T-helper 2 cell treated with Interferon-gamma antibody and Interleukin-4, amounts not matched to agents 5 μg/mL and 100 μg/mL, for 36 hours (primary cell): ENCODE measurements around the gene RASSF1.

Experiments used
- DNase-seq: peaks from one replicate; pipeline ENCODE4 v3.0.0; 2021; ENCODE audit warnings: low spot score
- H3K27ac Mint-ChIP-seq: one replicate; pipeline ENCODE4 v1.8.0; 2021; ENCODE audit warnings: mild to moderate bottlenecking, mixed read lengths
- H3K27me3 Mint-ChIP-seq: one replicate; pipeline ENCODE4 v1.8.0; 2021; ENCODE audit warnings: low read depth, mixed read lengths
- H3K36me3 Mint-ChIP-seq: one replicate; pipeline ENCODE4 v1.8.0; 2021; ENCODE audit warnings: low read depth, mixed read lengths
- H3K4me1 Mint-ChIP-seq: one replicate; pipeline ENCODE4 v1.8.0; 2021; ENCODE audit warnings: low read depth, mixed read lengths
- H3K4me3 Mint-ChIP-seq: one replicate; pipeline ENCODE4 v1.8.0; 2022; ENCODE audit warnings: mild to moderate bottlenecking, moderate library complexity, mixed read lengths
- H3K9me3 Mint-ChIP-seq: one replicate; pipeline ENCODE4 v1.8.0; 2021; ENCODE audit warnings: mixed read lengths

The RASSF1 gene

GRCh38 chr3:50299929-50300680 is 40.5 kb downstream of the RASSF1 start:
- H3K4me1 Mint-ChIP-seq: peaks cover 24% of the 10 kb centered on the region
- DNase-seq: peak; percentile 23
- H3K4me3 Mint-ChIP-seq: peak overlapping the region; percentile 98

GRCh38 chr3:50299638-50299928 is 41.1 kb downstream of the RASSF1 start:
- peak overlapping the region; percentile 99 for H3K27ac Mint-ChIP-seq
- peaks cover 24% of the 10 kb centered on the region for H3K4me1 Mint-ChIP-seq
- H3K9me3 Mint-ChIP-seq: no peaks in the 10 kb centered on the region
- H3K4me3 Mint-ChIP-seq: peak overlapping the region; percentile 98
- no peaks in the 10 kb centered on the region for H3K27me3 Mint-ChIP-seq
- peaks cover 2% of the 10 kb centered on the region for H3K36me3 Mint-ChIP-seq
- DNase-seq: no peak

More at GRCh38 chr3:50299929-50300680, 40.5 kb downstream of the RASSF1 start:
- Mint-ChIP-seq H3K36me3 (peaks cover 2% of the 10 kb centered on the region), H3K9me3 (no peaks in the 10 kb centered on the region), H3K27ac (peak overlapping the region; percentile 99), H3K27me3 (no peaks in the 10 kb centered on the region)

GRCh38 chr3:50298836-50299637 is 41.6 kb downstream of the RASSF1 start, which contains the start of the genes HYAL3 and NAA80:
Gene HYAL3 (minus strand): TSS chr3:50299405. CDS start chr3:50295602, 3,803 bp downstream.
Gene NAA80 (minus strand): TSS chr3:50299405. CDS start chr3:50297463, 1,942 bp downstream.
- no peaks in the 10 kb centered on the region for H3K9me3 Mint-ChIP-seq
- H3K27me3 Mint-ChIP-seq: no peaks in the 10 kb centered on the region
- DNase-seq: peak; percentile 98
- H3K4me1 Mint-ChIP-seq: peaks cover 22% of the 10 kb centered on the region
- peak within 1 kb of the TSS; percentile 99 for H3K27ac Mint-ChIP-seq
- peaks cover 2% of the 10 kb centered on the region for H3K36me3 Mint-ChIP-seq
- peak within 1 kb of the TSS; percentile 98 for H3K4me3 Mint-ChIP-seq

- Mint-ChIP-seq H3K4me1 (peaks cover 22% of the 10 kb centered on the region), H3K9me3 (no peaks in the 10 kb centered on the region), H3K27ac (peak overlapping the region; percentile 99)
Measured at GRCh38 chr3:50297896-50298725, 42.5 kb downstream of the RASSF1 start.

GRCh38 chr3:50297384-50297775 is 43.3 kb downstream of the RASSF1 start:
- H3K36me3 Mint-ChIP-seq: peaks cover 2% of the 10 kb centered on the region
- H3K27ac Mint-ChIP-seq: peak overlapping the region; percentile 99
- H3K27me3 Mint-ChIP-seq: no peaks in the 10 kb centered on the region
- peaks cover 28% of the 10 kb centered on the region for H3K4me1 Mint-ChIP-seq
- DNase-seq: no peak
- H3K4me3 Mint-ChIP-seq: peak overlapping the region; percentile 98
- H3K9me3 Mint-ChIP-seq: no peaks in the 10 kb centered on the region

More at GRCh38 chr3:50297896-50298725, 42.5 kb downstream of the RASSF1 start:
- DNase-seq: no peak
- peak overlapping the region; percentile 98 for H3K4me3 Mint-ChIP-seq
- no peaks in the 10 kb centered on the region for H3K27me3 Mint-ChIP-seq
- peaks cover 2% of the 10 kb centered on the region for H3K36me3 Mint-ChIP-seq

- Mint-ChIP-seq H3K27ac (peak overlapping the region; percentile 99), H3K4me3 (peak overlapping the region; percentile 52), H3K36me3 (peaks cover 2% of the 10 kb centered on the region), H3K4me1 (peaks cover 29% of the 10 kb centered on the region), H3K9me3 (no peaks in the 10 kb centered on the region), H3K27me3 (no peaks in the 10 kb centered on the region)
- no peak for DNase-seq
Measured at GRCh38 chr3:50296721-50297383, 43.8 kb downstream of the RASSF1 start.

- no peaks in the 10 kb centered on the region for H3K27me3 Mint-ChIP-seq
- no peak for DNase-seq
- H3K4me1 Mint-ChIP-seq: peaks cover 33% of the 10 kb centered on the region
- peak overlapping the region; percentile 10 for H3K27ac Mint-ChIP-seq
- peaks cover 6% of the 10 kb centered on the region for H3K36me3 Mint-ChIP-seq
- H3K9me3 Mint-ChIP-seq: no peaks in the 10 kb centered on the region
- H3K4me3 Mint-ChIP-seq: no peak overlapping the region
Measured at GRCh38 chr3:50295553-50296431, 44.8 kb downstream of the RASSF1 start.

GRCh38 chr3:50294492-50295403 is 45.9 kb downstream of the RASSF1 start:
- no peak for DNase-seq
- H3K9me3 Mint-ChIP-seq: no peaks in the 10 kb centered on the region
- H3K4me1 Mint-ChIP-seq: peaks cover 25% of the 10 kb centered on the region
- H3K27ac Mint-ChIP-seq: peak overlapping the region; percentile 15
- H3K27me3 Mint-ChIP-seq: no peaks in the 10 kb centered on the region
- H3K4me3 Mint-ChIP-seq: no peak overlapping the region
- H3K36me3 Mint-ChIP-seq: peaks cover 6% of the 10 kb centered on the region

GRCh38 chr3:50294089-50294488 is 46.5 kb downstream of the RASSF1 start:
- H3K4me1 Mint-ChIP-seq: peaks cover 24% of the 10 kb centered on the region
- H3K27me3 Mint-ChIP-seq: no peaks in the 10 kb centered on the region
- DNase-seq: no peak
- H3K27ac Mint-ChIP-seq: peak overlapping the region; percentile 15
- H3K9me3 Mint-ChIP-seq: no peaks in the 10 kb centered on the region
- H3K4me3 Mint-ChIP-seq: no peak overlapping the region
- peaks cover 6% of the 10 kb centered on the region for H3K36me3 Mint-ChIP-seq

- peak overlapping the region; percentile 96 for H3K27ac Mint-ChIP-seq
- H3K9me3 Mint-ChIP-seq: no peaks in the 10 kb centered on the region
- H3K36me3 Mint-ChIP-seq: peaks cover 8% of the 10 kb centered on the region
- H3K4me3 Mint-ChIP-seq: peak overlapping the region; percentile 89
- H3K27me3 Mint-ChIP-seq: no peaks in the 10 kb centered on the region
- DNase-seq: no peak
- peaks cover 23% of the 10 kb centered on the region for H3K4me1 Mint-ChIP-seq
Measured at GRCh38 chr3:50293079-50293801, 47.4 kb downstream of the RASSF1 start.
